ENCODE data around the gene ZFPM1. TPM values are rescaled to one million over a fixed set of nuclear protein-coding genes. Genes with fewer than 3 reads are reported as not detected.

ZFPM1 gene
- polyA plus RNA-seq, 1 donor = 1.8 TPM

DNA sequence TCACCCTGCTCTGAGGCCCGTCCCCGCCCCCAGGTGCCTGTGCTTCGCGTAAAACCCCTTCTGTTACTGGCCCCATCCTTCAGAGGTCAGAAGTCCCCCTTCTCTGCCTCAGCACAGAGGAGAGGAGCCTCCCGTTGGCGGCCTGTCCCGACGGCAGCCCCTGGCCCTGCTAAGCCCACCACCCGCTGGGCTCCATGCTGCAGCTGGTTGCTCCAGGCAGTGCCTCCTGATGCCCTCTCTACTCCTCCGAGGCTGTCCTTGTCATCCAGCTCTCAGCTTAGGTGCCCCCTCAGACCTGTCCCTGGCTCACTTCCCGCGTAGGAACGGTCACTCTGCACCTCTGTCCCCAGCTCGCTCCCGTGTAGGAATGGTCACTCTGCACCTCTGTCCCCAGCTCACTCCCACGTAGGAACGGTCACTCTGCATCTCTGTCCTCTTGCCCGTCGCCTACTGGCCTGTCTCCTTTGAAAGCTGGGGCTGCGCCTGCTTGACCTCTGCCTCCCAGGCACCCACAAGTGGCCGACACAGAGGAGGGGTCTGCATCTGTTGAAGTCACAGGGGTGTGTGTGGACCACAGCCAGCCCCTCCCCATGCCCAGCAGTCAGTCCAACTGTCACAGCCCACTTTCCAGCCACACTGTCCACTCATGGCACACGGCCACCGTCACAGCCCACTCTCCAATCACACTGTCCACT lies 85.4 kb downstream of the ZFPM1 start:
- no peak for DNase-seq (ENCODE audit: low read depth)

DNA sequence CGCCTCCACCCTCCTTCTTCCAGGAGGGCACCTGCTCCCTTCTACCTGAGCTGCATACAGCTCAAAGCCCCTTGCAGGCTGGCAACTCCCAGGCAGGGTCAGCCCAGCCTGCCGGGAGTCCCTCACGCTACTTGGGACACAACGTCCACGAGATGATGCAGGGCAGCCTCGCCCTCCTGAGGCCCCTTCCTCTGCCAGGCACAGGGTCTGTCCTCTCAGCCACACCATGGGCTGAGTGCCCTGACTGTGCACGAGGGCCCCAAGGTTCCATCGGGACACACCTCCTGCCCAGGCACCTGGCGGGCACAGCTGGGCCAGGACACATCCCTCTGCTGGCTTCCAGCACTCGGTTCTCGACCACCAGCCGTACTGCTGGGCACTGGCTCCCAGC lies 86.2 kb downstream of the ZFPM1 start:
- DNase-seq (ENCODE audit: low read depth) = no peak

- DNase-seq (ENCODE audit: low read depth) = no peak
These were observed 86.7 kb downstream of the ZFPM1 start for GRCh38 chr16:88539652-88540345.

DNA sequence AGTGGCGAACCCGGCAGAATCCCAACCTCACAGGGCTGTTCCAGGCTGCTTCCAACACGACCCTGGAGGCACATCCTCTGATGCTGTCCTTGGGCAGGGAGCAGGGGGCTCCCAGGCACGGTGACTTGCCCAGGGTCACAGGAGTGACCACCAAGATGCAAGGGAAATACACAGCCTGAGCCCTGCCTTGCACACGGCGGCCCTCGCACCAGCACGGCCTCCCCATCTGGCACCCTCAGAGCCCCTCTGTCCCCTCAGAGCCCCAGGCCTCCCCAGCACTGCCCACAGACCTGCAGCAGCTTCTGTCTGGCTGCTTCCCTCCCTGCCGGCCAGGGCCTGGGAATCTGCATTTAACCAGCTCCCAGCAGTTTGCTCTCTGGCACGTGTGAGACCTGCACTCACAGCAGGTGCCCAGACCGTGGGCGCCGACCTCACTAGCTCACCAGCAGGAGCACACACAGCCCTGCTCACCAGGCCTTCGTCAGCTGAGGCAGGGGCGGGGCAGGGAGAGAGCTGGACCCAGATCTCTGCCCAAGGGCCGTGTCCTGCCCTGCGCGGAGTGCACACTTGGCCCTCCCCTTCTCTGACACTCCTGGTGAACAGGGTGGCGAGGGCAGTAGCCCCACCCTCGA lies 87.4 kb downstream of the ZFPM1 start:
- no peak for DNase-seq (ENCODE audit: low read depth)

GRCh38 chr16:88541831-88542616 lies 88.9 kb downstream of the ZFPM1 start:
- no peak for DNase-seq (ENCODE audit: low read depth)

DNA sequence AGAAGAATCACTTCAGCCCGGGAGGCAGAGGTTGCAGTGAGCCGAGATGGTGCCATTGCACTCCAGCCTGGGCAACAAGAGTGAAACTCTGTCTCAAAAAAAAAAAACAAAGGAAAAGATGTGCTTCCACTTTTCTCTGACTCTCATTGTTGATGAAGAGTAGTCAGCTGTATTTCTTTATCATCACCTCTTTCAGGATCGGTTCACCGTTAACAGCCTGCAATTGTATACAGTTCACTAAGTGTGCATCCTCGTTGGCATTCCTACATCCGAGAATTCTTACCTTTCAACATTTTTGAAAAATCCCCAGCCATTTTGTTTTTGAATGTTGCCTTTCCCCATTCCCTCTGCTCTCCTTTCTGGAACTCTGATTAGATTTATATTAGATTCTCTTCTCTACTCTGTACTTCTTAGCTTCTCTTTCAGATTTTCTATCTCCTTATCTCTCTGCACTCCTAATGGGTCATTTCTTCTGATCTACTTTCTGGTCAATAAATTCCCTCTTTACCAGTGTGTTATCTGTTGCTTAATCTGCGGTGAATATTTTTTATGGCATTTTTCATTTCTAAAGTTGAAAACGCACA lies 90.2 kb downstream of the ZFPM1 start:
- no peak for DNase-seq (ENCODE audit: low read depth)

- DNase-seq (ENCODE audit: low read depth) = no peak
These were observed 92.7 kb downstream of the ZFPM1 start for GRCh38 chr16:88545781-88546180.

GRCh38 chr16:88548131-88548874 lies 95.2 kb downstream of the ZFPM1 start:
- DNase-seq (ENCODE audit: low read depth) = no peak

- DNase-seq (ENCODE audit: low read depth) = no peak
These were observed 95.9 kb downstream of the ZFPM1 start for GRCh38 chr16:88548985-88549384.

DNA sequence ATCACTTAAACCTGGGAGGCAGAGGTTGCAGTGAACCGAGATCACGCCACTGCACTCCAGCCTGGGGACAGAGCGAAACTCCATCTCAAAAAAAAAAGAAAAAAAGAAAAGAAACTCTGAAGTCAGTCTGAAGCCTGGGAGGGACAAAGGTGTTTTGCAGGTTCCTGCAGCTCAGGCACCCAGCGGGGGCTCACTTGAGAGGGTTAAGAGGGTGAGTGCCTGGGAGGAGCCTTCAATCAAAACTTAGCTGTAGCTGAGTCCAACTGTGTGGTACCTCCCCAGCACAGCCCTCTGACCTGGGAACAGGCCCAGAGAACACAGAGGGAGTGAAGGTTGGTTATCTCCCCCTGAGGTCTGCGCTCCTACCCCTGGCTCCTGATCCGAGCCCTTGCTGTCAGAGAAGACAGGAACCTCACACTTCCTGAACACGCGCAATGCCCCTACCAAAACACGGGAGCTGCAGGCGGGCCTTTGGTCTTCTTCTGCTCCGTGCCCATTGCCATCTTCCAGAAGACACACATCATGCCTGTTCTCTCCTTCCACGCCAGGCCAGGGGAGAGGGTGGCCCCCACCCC lies 96.7 kb downstream of the ZFPM1 start:
- no peak for DNase-seq (ENCODE audit: low read depth)

DNA sequence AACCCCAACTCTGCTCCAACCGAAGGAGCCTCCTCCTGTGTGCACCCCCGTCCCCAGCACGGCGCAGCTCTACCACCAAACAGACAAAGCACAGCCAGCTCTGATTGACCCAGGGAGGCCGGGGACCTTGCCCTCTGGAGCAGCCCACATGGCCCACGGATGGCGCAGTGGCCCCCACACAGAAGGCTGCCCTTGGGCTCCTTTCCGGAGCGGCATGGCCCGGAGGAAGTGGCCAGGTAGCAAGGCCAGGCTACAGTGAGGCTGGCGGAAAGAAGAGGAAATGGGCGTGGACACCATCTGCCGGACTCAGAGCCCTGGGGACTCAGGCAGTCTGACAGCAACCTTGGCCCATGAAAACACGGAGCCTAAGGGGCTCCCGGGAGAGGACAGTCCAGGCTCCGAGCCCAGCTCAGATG lies 97.2 kb downstream of the ZFPM1 start:
- peak; percentile 45 for DNase-seq (ENCODE audit: low read depth)

- DNase-seq (ENCODE audit: low read depth) = no peak
These were observed 99.1 kb downstream of the ZFPM1 start for GRCh38 chr16:88552166-88552565.

DNA sequence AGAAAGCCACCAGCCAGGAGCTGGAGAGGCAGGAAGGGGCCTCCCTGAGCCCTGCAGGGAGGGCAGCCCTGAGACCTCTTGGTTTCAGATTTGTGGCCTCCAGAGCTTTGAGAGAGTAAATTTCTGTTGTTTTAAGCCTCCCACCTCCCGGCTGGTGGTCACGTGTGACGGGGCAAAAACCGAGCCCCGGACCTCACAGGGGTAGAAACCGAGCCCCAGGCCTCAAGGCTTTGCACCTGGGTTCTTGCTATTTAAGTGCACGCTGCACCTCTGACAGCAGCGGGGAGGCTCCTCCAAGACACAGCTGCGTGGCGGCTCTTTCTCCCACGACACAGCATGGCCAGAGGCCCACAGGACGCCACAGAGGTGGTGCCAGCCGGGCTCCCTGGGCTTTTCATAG lies 99.7 kb downstream of the ZFPM1 start:
- no peak for DNase-seq (ENCODE audit: low read depth)

DNA sequence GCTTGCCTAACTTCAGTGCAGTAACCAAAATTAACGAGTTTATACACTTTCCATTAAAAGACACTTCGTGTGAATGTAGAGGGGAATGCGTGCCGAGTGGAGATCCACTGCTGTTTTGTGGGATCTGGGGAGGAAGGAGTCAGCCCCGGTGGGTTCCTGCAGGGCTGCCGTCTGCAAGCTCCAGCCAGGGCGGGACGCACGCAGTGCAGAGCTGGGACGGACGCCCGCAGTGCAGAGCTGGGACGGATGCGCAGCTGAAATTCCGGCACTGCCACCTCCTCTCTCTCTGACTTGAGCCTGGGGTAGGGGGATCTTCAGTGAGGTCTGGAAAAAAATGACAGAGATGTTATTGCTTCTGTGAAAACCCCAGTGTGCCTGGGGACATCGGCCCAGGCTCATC lies 100.7 kb downstream of the ZFPM1 start:
- no peak for DNase-seq (ENCODE audit: low read depth)

DNA sequence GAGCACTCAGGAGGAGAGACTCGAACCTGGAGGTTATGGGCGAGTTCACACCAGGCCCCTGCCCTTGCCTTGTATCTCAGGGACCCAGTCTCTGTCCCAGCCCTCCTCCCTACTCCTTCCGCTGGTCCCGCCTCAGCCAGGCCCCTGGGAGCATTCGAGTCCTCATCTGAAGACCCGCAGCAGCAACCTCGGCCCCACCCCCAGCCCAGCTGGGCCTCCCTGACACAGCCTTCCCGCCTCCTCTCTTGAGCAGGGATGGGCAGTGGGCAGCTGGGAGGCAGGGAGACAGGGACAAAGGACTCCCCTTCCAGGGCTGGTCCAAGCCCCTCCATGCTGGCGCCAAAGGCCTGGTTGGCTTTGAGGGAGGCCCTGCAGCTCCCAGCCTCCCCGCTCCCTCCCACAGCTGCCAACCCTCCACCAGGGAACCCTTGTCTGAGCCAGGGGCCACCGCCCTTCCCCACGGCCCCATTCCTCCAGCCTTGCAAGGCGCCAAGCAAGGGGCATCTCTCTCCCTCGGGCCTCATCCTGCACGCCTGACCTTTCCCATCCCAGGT lies 101.7 kb downstream of the ZFPM1 start:
- DNase-seq (ENCODE audit: low read depth) = no peak

DNA sequence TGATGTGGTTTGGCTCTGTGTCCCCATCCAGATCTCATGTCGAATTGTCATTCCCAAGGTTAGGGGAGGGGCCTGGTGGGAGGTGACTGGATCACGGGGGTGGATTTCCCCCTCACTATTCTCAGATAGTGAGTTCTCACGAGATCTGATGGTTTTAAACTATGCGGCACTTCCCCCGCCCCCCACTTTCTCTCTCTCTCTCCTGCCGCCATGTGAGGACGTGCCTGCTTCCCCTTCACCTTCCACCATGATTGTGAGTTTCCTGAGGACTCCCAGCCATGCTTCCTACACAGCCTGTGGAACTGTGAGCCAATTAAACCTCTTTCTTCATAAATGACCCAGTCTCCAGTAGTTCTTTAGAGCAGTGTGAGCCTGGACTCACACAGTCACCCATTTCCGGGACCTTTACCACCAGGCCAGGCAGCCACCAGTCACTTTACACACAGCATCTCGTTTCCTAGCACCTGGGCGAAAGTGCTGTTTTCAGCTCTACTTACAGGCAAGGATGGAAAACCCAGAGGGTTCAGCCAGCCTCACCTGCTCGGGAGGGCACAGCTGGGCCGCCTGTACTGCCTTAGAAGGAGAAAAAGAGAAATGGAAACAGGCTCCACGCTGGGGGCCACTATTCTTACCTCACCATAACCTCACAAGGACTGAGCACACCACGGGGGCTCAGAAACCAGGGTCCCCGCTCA lies 103.4 kb downstream of the ZFPM1 start:
- DNase-seq (ENCODE audit: low read depth) = no peak

- peak; percentile 56 for DNase-seq (ENCODE audit: low read depth)
These were observed 105.7 kb downstream of the ZFPM1 start for GRCh38 chr16:88558457-88559442.

GRCh38 chr16:88560714-88561484 lies 107.8 kb downstream of the ZFPM1 start:
- no peak for DNase-seq (ENCODE audit: low read depth)
